Measurements from ENCODE around the gene TPH2. TPM values are rescaled to one million over a fixed set of nuclear protein-coding genes. Genes with fewer than 3 reads are reported as not detected.

TPH2 gene
- total RNA-seq, 1 experiment from 2014 or later = not detected

- Histone ChIP-seq H3K9me2 (ENCODE audit: insufficient read depth) (0 out of 2 replicates have a peak, but pooled peaks cover under 1% of the 10 kb centered on the region), H3K27me3 (ENCODE audit: insufficient read depth, low read depth) (no peaks in the 10 kb centered on the region), H2AFZ (no peak overlapping the region), H3K79me2 (ENCODE audit: low read depth) (no peaks in the 10 kb centered on the region), H3F3A (ENCODE audit: insufficient read depth, low read depth) (no peaks in the 10 kb centered on the region), H3K4me2 (no peak overlapping the region), H3K4me1 (replicated peaks; ENCODE audit: insufficient read depth) (peaks cover 8% of the 10 kb centered on the region; the same call in 1 of the 2 replicates), H4K20me1 (ENCODE audit: insufficient read depth) (no peaks in the 10 kb centered on the region), H3K36me3 (ENCODE audit: low read depth) (no peaks in the 10 kb centered on the region), H3K27ac (no peak overlapping the region), H3K9me3 (ENCODE audit: insufficient read depth, low read depth) (no peaks in the 10 kb centered on the region), H3K4me3 (no peak overlapping the region)
- intact Hi-C loops (cut with micrococcal nuclease; ENCODE audit: unreplicated experiment) = no loop called here
- no TSS peak for BruUV-seq (replicated peaks)
- CTCF ChIA-PET = no interaction called here
- POLR2A ChIA-PET (ENCODE audit: unreplicated experiment) = no interaction called here
- TF ChIP-seq, protein P1, sequence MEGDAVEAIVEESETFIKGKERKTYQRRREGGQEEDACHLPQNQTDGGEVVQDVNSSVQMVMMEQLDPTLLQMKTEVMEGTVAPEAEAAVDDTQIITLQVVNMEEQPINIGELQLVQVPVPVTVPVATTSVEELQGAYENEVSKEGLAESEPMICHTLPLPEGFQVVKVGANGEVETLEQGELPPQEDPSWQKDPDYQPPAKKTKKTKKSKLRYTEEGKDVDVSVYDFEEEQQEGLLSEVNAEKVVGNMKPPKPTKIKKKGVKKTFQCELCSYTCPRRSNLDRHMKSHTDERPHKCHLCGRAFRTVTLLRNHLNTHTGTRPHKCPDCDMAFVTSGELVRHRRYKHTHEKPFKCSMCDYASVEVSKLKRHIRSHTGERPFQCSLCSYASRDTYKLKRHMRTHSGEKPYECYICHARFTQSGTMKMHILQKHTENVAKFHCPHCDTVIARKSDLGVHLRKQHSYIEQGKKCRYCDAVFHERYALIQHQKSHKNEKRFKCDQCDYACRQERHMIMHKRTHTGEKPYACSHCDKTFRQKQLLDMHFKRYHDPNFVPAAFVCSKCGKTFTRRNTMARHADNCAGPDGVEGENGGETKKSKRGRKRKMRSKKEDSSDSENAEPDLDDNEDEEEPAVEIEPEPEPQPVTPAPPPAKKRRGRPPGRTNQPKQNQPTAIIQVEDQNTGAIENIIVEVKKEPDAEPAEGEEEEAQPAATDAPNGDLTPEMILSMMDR (conservative IDR thresholded peaks at IDR 0.05) = no peak
- no peak for TF ChIP-seq EZH2 (IDR thresholded peaks at IDR 0.05; ENCODE audit: low read depth)
- DNase-seq = no peak
These were observed 11.0 kb downstream of the TPH2 start for GRCh38 chr12:71949646-71950045.

DNA sequence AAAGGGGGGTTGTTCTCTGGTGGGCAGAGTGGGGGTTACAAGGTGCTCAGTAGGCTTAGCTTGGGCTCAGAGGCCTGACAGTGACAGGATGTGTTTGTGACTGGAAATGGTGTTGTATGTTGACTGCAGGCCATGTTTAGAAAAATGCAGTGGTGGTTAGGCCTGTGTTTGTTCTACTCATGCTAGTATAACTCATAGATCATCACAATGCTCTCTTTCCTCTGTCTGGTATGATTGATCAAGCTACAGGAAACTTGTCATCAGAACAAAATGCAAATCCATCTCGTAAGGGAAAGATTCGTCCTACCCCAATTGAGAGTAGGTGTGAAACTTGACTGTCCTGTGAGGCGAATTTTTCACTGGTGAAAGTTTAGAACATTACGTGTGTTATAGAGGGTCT, 11.8 kb downstream of the TPH2 start:
- intact Hi-C loops (cut with micrococcal nuclease; ENCODE audit: unreplicated experiment) = no loop called here
- no TSS peak for BruUV-seq (replicated peaks)

DNA sequence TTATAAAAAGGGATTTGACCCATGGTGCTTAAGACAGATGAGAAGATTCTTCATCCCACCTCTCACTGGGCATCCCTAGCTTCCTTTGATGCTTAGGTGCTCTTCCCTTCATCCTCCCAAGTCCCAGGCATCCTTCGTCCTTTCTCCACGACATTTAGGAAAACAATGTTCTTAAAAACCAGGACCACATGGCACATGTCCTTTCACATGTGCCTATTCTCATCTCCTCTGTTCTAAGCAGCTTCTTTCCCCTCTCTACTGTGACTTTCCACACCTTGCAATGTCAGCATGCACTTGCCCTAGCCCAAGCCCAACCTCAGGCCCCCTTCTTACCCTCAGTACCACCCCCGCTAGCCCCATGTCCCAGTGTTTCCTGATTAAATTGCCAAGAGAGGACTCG, 12.2 kb downstream of the TPH2 start:
- BruUV-seq (replicated peaks) = no TSS peak
- Histone ChIP-seq H3K36me3 (ENCODE audit: low read depth) (no peaks in the 10 kb centered on the region), H3K4me1 (replicated peaks; ENCODE audit: insufficient read depth) (peaks cover 8% of the 10 kb centered on the region; the same call in 1 of the 2 replicates), H3K4me2 (no peak overlapping the region), H4K20me1 (ENCODE audit: insufficient read depth) (no peaks in the 10 kb centered on the region), H3F3A (ENCODE audit: insufficient read depth, low read depth) (no peaks in the 10 kb centered on the region), H3K27ac (no peak overlapping the region), H2AFZ (no peak overlapping the region), H3K9me2 (ENCODE audit: insufficient read depth) (0 out of 2 replicates have a peak, but pooled peaks cover 2% of the 10 kb centered on the region), H3K4me3 (no peak overlapping the region), H3K9me3 (ENCODE audit: insufficient read depth, low read depth) (no peaks in the 10 kb centered on the region), H3K79me2 (ENCODE audit: low read depth) (no peaks in the 10 kb centered on the region), H3K27me3 (ENCODE audit: insufficient read depth, low read depth) (no peaks in the 10 kb centered on the region)
- TF ChIP-seq EZH2 (IDR thresholded peaks at IDR 0.05; ENCODE audit: low read depth) = no peak
- TF ChIP-seq, protein P1 (conservative IDR thresholded peaks at IDR 0.05) = no peak
- intact Hi-C loops (cut with micrococcal nuclease; ENCODE audit: unreplicated experiment) = no loop called here
- CTCF ChIA-PET = no interaction called here
- DNase-seq = no peak
- POLR2A ChIA-PET (ENCODE audit: unreplicated experiment) = no interaction called here

More for the DNA sequence above, 11.8 kb downstream of the TPH2 start:
- H2AFZ ChIP-seq = no peak overlapping the region
- POLR2A ChIA-PET (ENCODE audit: unreplicated experiment) = no interaction called here
- H3K4me2 ChIP-seq = no peak overlapping the region
- no peaks in the 10 kb centered on the region for H3K9me3 ChIP-seq (ENCODE audit: insufficient read depth, low read depth)
- TF ChIP-seq EZH2 (IDR thresholded peaks at IDR 0.05; ENCODE audit: low read depth) = no peak
- TF ChIP-seq, protein P1 (conservative IDR thresholded peaks at IDR 0.05) = no peak
- H3K36me3 ChIP-seq (ENCODE audit: low read depth) = no peaks in the 10 kb centered on the region
- H3K4me1 ChIP-seq (replicated peaks; ENCODE audit: insufficient read depth) = peaks cover 8% of the 10 kb centered on the region; the same call in 1 of the 2 replicates
- H3K4me3 ChIP-seq = no peak overlapping the region
- 0 out of 2 replicates have a peak, but pooled peaks cover 2% of the 10 kb centered on the region for H3K9me2 ChIP-seq (ENCODE audit: insufficient read depth)
- no peaks in the 10 kb centered on the region for H3K27me3 ChIP-seq (ENCODE audit: insufficient read depth, low read depth)
- CTCF ChIA-PET = no interaction called here
- no peak overlapping the region for H3K27ac ChIP-seq
- no peaks in the 10 kb centered on the region for H4K20me1 ChIP-seq (ENCODE audit: insufficient read depth)
- H3F3A ChIP-seq (ENCODE audit: insufficient read depth, low read depth) = no peaks in the 10 kb centered on the region
- DNase-seq = no peak
- no peaks in the 10 kb centered on the region for H3K79me2 ChIP-seq (ENCODE audit: low read depth)

Data from PC-9 (cell line).